Vagina (tissue), 2 donors: ENCODE results near the gene TADA2B.

ENCODE experiments used
- CTCF ChIP-seq, 3 experiments: fragments of 450-650 bp in 2 of 3; fragments of 200-600 bp in 1 of 3; sonication (generic) in 1 of 3; IDR thresholded peaks; one replicate each; pipeline ENCODE4 v1.5.1; 2017 to 2019; ENCODE audit warnings: antibody characterized with exemption in 3 of 3, mild to moderate bottlenecking in 2 of 3, moderate library complexity in 2 of 3
- POLR2A ChIP-seq, 2 donors: fragments of 450-650 bp; IDR thresholded peaks; one replicate each; pipeline ENCODE4 v1.6.1; 2017; ENCODE audit warnings: antibody characterized with exemption in 2 of 2, mild to moderate bottlenecking in 2 of 2, moderate library complexity in 2 of 2
- POLR2AphosphoS5 ChIP-seq, 2 donors: sonication (generic); formaldehyde crosslinking; IDR thresholded peaks; one replicate each; pipeline ENCODE4 v1.9.0; 2017; ENCODE audit warnings: antibody characterized with exemption in 2 of 2, mild to moderate bottlenecking in 2 of 2, low read depth in 1 of 2; ENCODE audit not compliant: insufficient read depth in 1 of 2

- TF ChIP-seq CTCF (IDR thresholded peaks at IDR 0.05) (no peak), POLR2A (IDR thresholded peaks at IDR 0.05) (no peak), POLR2AphosphoS5 (IDR thresholded peaks at IDR 0.05; ENCODE audit: insufficient read depth in 1 of 2, low read depth in 1 of 2) (no peak)
Observed at GRCh38 chr4:7046971-7047370, 3.8 kb downstream of the TADA2B start.
